Naive thymus-derived CD8-positive, alpha-beta T cell (primary cell): ENCODE results near the gene CSK. TPM values are rescaled to one million over a fixed set of nuclear protein-coding genes. Genes with fewer than 3 reads are reported as not detected.
"Not testable (repeated sequence)": the region's sequence is repeated elsewhere in the genome, so short reads cannot be mapped to it uniquely, and the experiment has no call there.

Experiments used
- ATAC-seq, 2 donors: fragments of 150-1000 bp; cut with Tn5 transposase in 1 of 2; sonication (Bioruptor Pico), chemical (Tn5 transposase) in 1 of 2; 1 replicate in 1 of 2; 2 replicates in 1 of 2; pipeline ENCODE4 v1.10.0; 2021; ENCODE audit warnings: mild to moderate bottlenecking in 2 of 2, moderate library complexity in 2 of 2
- POLR2A ChIA-PET: fragments of 350-600 bp; sonication (Branson Sonifier 250); formaldehyde crosslinking; loops from one replicate; lab custom pipeline; 2021; ENCODE audit warnings: antibody characterized with exemption; lab: Charles Lee
- DNase-seq, 10 donors: peaks; one replicate each; pipeline versions ENCODE4 v3.0.0 to v3.0.0-alpha.2; 2020 to 2022
- H3K27ac Mint-ChIP-seq, 10 donors: one replicate each; pipeline ENCODE4 v1.8.0; 2020 to 2022; ENCODE audit warnings: mild to moderate bottlenecking in 10 of 10, mixed read lengths in 10 of 10, moderate library complexity in 4 of 10, inconsistent platforms in 1 of 10
- H3K27me3 Mint-ChIP-seq, 5 donors: one replicate each; pipeline ENCODE4 v1.8.0; 2021 to 2022; ENCODE audit warnings: mixed read lengths in 5 of 5
- H3K36me3 Mint-ChIP-seq, 3 donors: one replicate each; pipeline ENCODE4 v1.8.0; 2020 to 2022; ENCODE audit warnings: mixed read lengths in 3 of 3, mild to moderate bottlenecking in 2 of 3, inconsistent platforms in 1 of 3
- H3K4me1 Mint-ChIP-seq, 4 donors: one replicate each; pipeline ENCODE4 v1.8.0; 2021 to 2022; ENCODE audit warnings: mixed read lengths in 4 of 4
- H3K4me3 Mint-ChIP-seq, 10 donors: one replicate each; pipeline ENCODE4 v1.8.0; 2020 to 2022; ENCODE audit warnings: mild to moderate bottlenecking in 10 of 10, mixed read lengths in 10 of 10, moderate library complexity in 6 of 10, inconsistent platforms in 1 of 10
- H3K9me3 Mint-ChIP-seq, 9 donors: one replicate each; pipeline ENCODE4 v1.8.0; 2020 to 2022; ENCODE audit warnings: mixed read lengths in 9 of 9, mild to moderate bottlenecking in 3 of 9, inconsistent platforms in 1 of 9, moderate library complexity in 1 of 9
- polyA plus RNA-seq, 3 donors: library from polyadenylated mRNA; unstranded; fragments of 300-500 nt; fragmentation: Illumina TruSeq; gene quantifications; one replicate each; pipeline ENCODE4 v1.2.3, GENCODE V29; 2021
- total RNA-seq, 8 experiments: library from RNA in 2 of 8; stranded (reverse) in 2 of 8; gene quantifications; one replicate each; pipeline ENCODE4 v1.2.3 and lab custom pipeline; 2021 to 2026

Gene CSK
- total and polyA plus RNA-seq, 5 experiments from 2014 or later: 70.8 to 220 (median 124) TPM

GRCh38 chr15:74783072-74783807 lies 1.4 kb downstream of the CSK start:
- Mint-ChIP-seq H3K27ac (peak overlapping the region; percentile 86 to 99 (median 94)), H3K27me3 (peaks cover 0 to 2% (median 0%) of the 10 kb centered on the region in 5 donors), H3K9me3 (no peaks in the 10 kb centered on the region), H3K4me1 (peaks cover 53 to 77% (median 70%) of the 10 kb centered on the region in 4 donors), H3K36me3 (peaks cover 0 to 3% (median 0%) of the 10 kb centered on the region in 3 donors), H3K4me3 (peak overlapping the region; percentile 85 to 97 (median 93))
- DNase-seq (no peak), ATAC-seq (no peak)
- POLR2A ChIA-PET: interaction anchor here (1.1 to 32.7 kb wide), 8 partner anchors 0 to 669 kb away, joined by 3 to 1300 read pairs (median 8); partner anchors contain the start of genes CSK, SIN3A and ULK3

GRCh38 chr15:74783808-74784175 lies 1.9 kb downstream of the CSK start:
- Mint-ChIP-seq H3K27me3 (peaks cover 0 to 2% (median 0%) of the 10 kb centered on the region in 5 donors), H3K27ac (peak overlapping the region; percentile 86 to 99 (median 94)), H3K9me3 (no peaks in the 10 kb centered on the region), H3K4me1 (peaks cover 51 to 77% (median 70%) of the 10 kb centered on the region in 4 donors), H3K36me3 (peaks cover 0 to 3% (median 0%) of the 10 kb centered on the region in 3 donors), H3K4me3 (peak overlapping the region; percentile 85 to 97 (median 93))
- DNase-seq (no peak), ATAC-seq (no peak)
- POLR2A ChIA-PET: interaction anchor here (1.0 to 32.7 kb wide), 8 partner anchors 1 to 169 kb away, joined by 4 to 1300 read pairs (median 8); partner anchors contain the start of genes CSK and ULK3

- DNase-seq (no peak), ATAC-seq (no peak)
- H3K9me3 Mint-ChIP-seq: no peaks in the 10 kb centered on the region
- H3K27me3 Mint-ChIP-seq: peaks cover 0 to 2% (median 0%) of the 10 kb centered on the region in 5 donors
- POLR2A ChIA-PET: interaction anchor here (0.5 to 32.7 kb wide), 9 partner anchors 2 to 170 kb away, joined by 3 to 1300 read pairs (median 7); partner anchors contain the start of genes CSK and ULK3
- H3K27ac Mint-ChIP-seq: peak overlapping the region; percentile 94 to 99 (median 98)
- H3K36me3 Mint-ChIP-seq: peaks cover 0 to 4% (median 0%) of the 10 kb centered on the region in 3 donors
- peaks cover 48 to 77% (median 69%) of the 10 kb centered on the region in 4 donors for H3K4me1 Mint-ChIP-seq
- peak overlapping the region; percentile 85 to 97 (median 93) for H3K4me3 Mint-ChIP-seq
These were observed 2.7 kb downstream of the CSK start for GRCh38 chr15:74784426-74785193.

- H3K27ac Mint-ChIP-seq: peak overlapping the region; percentile 94 to 99 (median 98)
- peak in 4 of 10 donors; percentile 39 to 49 (median 44) for DNase-seq
- peaks cover 0 to 5% (median 0%) of the 10 kb centered on the region in 3 donors for H3K36me3 Mint-ChIP-seq
- no peak for ATAC-seq
- peaks cover 0 to 2% (median 0%) of the 10 kb centered on the region in 5 donors for H3K27me3 Mint-ChIP-seq
- POLR2A ChIA-PET: interaction anchor here (1.9 to 32.7 kb wide), 8 partner anchors 3 to 170 kb away, joined by 6 to 1300 read pairs (median 12); partner anchors contain the start of genes CLK3, CSK and ULK3
- H3K4me3 Mint-ChIP-seq: peak overlapping the region; percentile 85 to 97 (median 93)
- H3K4me1 Mint-ChIP-seq: peaks cover 46 to 76% (median 67%) of the 10 kb centered on the region in 4 donors
- H3K9me3 Mint-ChIP-seq: no peaks in the 10 kb centered on the region
These were observed 3.5 kb downstream of the CSK start for GRCh38 chr15:74785194-74786032.

GRCh38 chr15:74786081-74786480 lies 4.2 kb downstream of the CSK start:
- Mint-ChIP-seq H3K4me3 (peak overlapping the region; percentile 85 to 97 (median 93)), H3K27ac (peak overlapping the region; percentile 94 to 99 (median 98)), H3K4me1 (peaks cover 42 to 76% (median 67%) of the 10 kb centered on the region in 4 donors)
- not testable (repeated sequence) for ATAC-seq, H3K9me3 Mint-ChIP-seq, DNase-seq, H3K27me3 Mint-ChIP-seq, H3K36me3 Mint-ChIP-seq
- POLR2A ChIA-PET: interaction anchor here (1.0 to 32.7 kb wide), 7 partner anchors 3 to 331 kb away, joined by 3 to 1300 read pairs (median 13); partner anchors contain the start of genes CLK3, CSK and ULK3

- Mint-ChIP-seq H3K27me3 (no peaks in the 10 kb centered on the region), H3K4me3 (peak overlapping the region; percentile 85 to 97 (median 93)), H3K27ac (peak overlapping the region; percentile 94 to 99 (median 98)), H3K9me3 (no peaks in the 10 kb centered on the region), H3K4me1 (peaks cover 41 to 76% (median 67%) of the 10 kb centered on the region in 4 donors), H3K36me3 (peaks cover 0 to 12% (median 0%) of the 10 kb centered on the region in 3 donors)
- POLR2A ChIA-PET: interaction anchor here (0.8 to 32.7 kb wide), 14 partner anchors 4 to 412 kb away, joined by 3 to 1300 read pairs (median 6); partner anchors contain the start of genes ARID3B, CLK3, COX5A and CSK
- ATAC-seq: no peak
- DNase-seq: no peak
These were observed 4.8 kb downstream of the CSK start for GRCh38 chr15:74786551-74787165.

- ATAC-seq (peak; percentile 73 to 82), DNase-seq (peak; percentile 71 to 99 (median 92))
- Mint-ChIP-seq H3K27ac (peak overlapping the region; percentile 94 to 99 (median 98)), H3K36me3 (peaks cover 0 to 15% (median 0%) of the 10 kb centered on the region in 3 donors), H3K4me3 (peak overlapping the region; percentile 85 to 97 (median 93)), H3K27me3 (no peaks in the 10 kb centered on the region), H3K9me3 (no peaks in the 10 kb centered on the region), H3K4me1 (peaks cover 46 to 84% (median 75%) of the 10 kb centered on the region in 4 donors)
- POLR2A ChIA-PET: interaction anchor here (0.8 to 32.7 kb wide), 16 partner anchors 5 to 412 kb away, joined by 3 to 1300 read pairs (median 6); partner anchors contain the start of genes ARID3B, CLK3, COX5A and CSK
These were observed 5.6 kb downstream of the CSK start for GRCh38 chr15:74787251-74788041.

GRCh38 chr15:74788042-74788682 lies 6.3 kb downstream of the CSK start:
- ATAC-seq: no peak
- Mint-ChIP-seq H3K4me3 (peak overlapping the region; percentile 85 to 97 (median 93)), H3K4me1 (peaks cover 46 to 91% (median 82%) of the 10 kb centered on the region in 4 donors), H3K9me3 (no peaks in the 10 kb centered on the region), H3K27ac (peak overlapping the region; percentile 94 to 99 (median 98)), H3K36me3 (peaks cover 0 to 15% (median 0%) of the 10 kb centered on the region in 3 donors), H3K27me3 (no peaks in the 10 kb centered on the region)
- POLR2A ChIA-PET: interaction anchor here (0.6 to 32.7 kb wide), 14 partner anchors 5 to 413 kb away, joined by 3 to 1300 read pairs (median 6); partner anchors contain the start of genes CLK3, COX5A, CSK and PPCDC
- no peak for DNase-seq

GRCh38 chr15:74788683-74789151 lies 6.8 kb downstream of the CSK start:
- H3K4me3 Mint-ChIP-seq: peak overlapping the region; percentile 85 to 97 (median 93)
- no peaks in the 10 kb centered on the region for H3K9me3 Mint-ChIP-seq
- POLR2A ChIA-PET: interaction anchor here (0.6 to 32.7 kb wide), 8 partner anchors 6 to 173 kb away, joined by 3 to 1300 read pairs (median 12); partner anchors contain the start of genes CLK3, COX5A, CSK and ULK3
- ATAC-seq (peak; percentile 2 to 11), DNase-seq (peak in 8 of 10 donors; percentile 44 to 78 (median 65))
- H3K27me3 Mint-ChIP-seq: no peaks in the 10 kb centered on the region
- H3K4me1 Mint-ChIP-seq: peaks cover 44 to 94% (median 86%) of the 10 kb centered on the region in 4 donors
- peak overlapping the region; percentile 94 to 99 (median 98) for H3K27ac Mint-ChIP-seq
- peaks cover 0 to 15% (median 0%) of the 10 kb centered on the region in 3 donors for H3K36me3 Mint-ChIP-seq
